SH-SY5Y (cell line): ENCODE measurements around the gene OSBPL10.

Experiments
- GATA2 ChIP-seq: IDR thresholded peaks from 2 replicates; pipeline ENCODE4 v1.6.1; 2011; ENCODE audit warnings: mild to moderate bottlenecking, low read depth, low read length
- GATA3 ChIP-seq: IDR thresholded peaks from 2 replicates; pipeline ENCODE4 v1.6.1; 2011; ENCODE audit warnings: low read depth, mild to moderate bottlenecking, low read length, moderate library complexity

OSBPL10 gene

GRCh38 chr3:31821118-31821517, 159.9 kb downstream of the OSBPL10 start:
- no peak for TF ChIP-seq GATA2
- no peak for TF ChIP-seq GATA3

- no peak for TF ChIP-seq GATA2
- no peak for TF ChIP-seq GATA3
Observed at GRCh38 chr3:31819441-31819840, 161.6 kb downstream of the OSBPL10 start.

- TF ChIP-seq GATA2, result no peak
- no peak for TF ChIP-seq GATA3
Observed at GRCh38 chr3:31817411-31817966, 163.6 kb downstream of the OSBPL10 start.

- no peak for TF ChIP-seq GATA3
- no peak for TF ChIP-seq GATA2
Observed at GRCh38 chr3:31815631-31816440, 165.2 kb downstream of the OSBPL10 start.

- TF ChIP-seq GATA3 (no peak), GATA2 (no peak)
Observed at GRCh38 chr3:31815006-31815405, 166.1 kb downstream of the OSBPL10 start.

- TF ChIP-seq GATA2 (no peak), GATA3 (no peak)
Observed at GRCh38 chr3:31813686-31814085, 167.4 kb downstream of the OSBPL10 start.

GRCh38 chr3:31813197-31813596, 167.9 kb downstream of the OSBPL10 start:
- no peak for TF ChIP-seq GATA2
- no peak for TF ChIP-seq GATA3

- no peak for TF ChIP-seq GATA2
Observed at GRCh38 chr3:31810991-31811433, 170.1 kb downstream of the OSBPL10 start.

GRCh38 chr3:31808143-31808720, 172.8 kb downstream of the OSBPL10 start:
- TF ChIP-seq GATA3 (no peak), GATA2 (no peak)

GRCh38 chr3:31804251-31805051, 176.6 kb downstream of the OSBPL10 start:
- TF ChIP-seq GATA2 (no peak), GATA3 (no peak)

GRCh38 chr3:31802981-31803740, 177.9 kb downstream of the OSBPL10 start:
- TF ChIP-seq GATA3, result no peak
- no peak for TF ChIP-seq GATA2

GRCh38 chr3:31800436-31800835, 180.6 kb downstream of the OSBPL10 start:
- TF ChIP-seq GATA3 (no peak), GATA2 (no peak)

- TF ChIP-seq GATA3 (no peak), GATA2 (no peak)
Observed at GRCh38 chr3:31798840-31799239, 182.2 kb downstream of the OSBPL10 start.
